K562 (cell line): Measurements from ENCODE around the gene TMEM181. TPM values are rescaled to one million over a fixed set of nuclear protein-coding genes. Genes with fewer than 3 reads are reported as not detected.

ENCODE experiments used
- ATAC-seq: fragments of 200-7000 bp; cut with Tn5 transposase; 3 replicates; pipeline ENCODE4 v1.9.1; 2020; ENCODE audit warnings: moderate library complexity
- BruUV-seq: library from RNA; stranded (reverse); fragments of 400-500 nt; replicated peaks from 2 replicates; lab custom pipeline; 2021; lab: Mats Ljungman, UMichigan
- CTCF ChIA-PET: fragments of 300-600 bp; formaldehyde crosslinking; extraction: SDS; loops from one replicate; lab custom pipeline; 2021; ENCODE audit warnings: low intra/inter-chr PET ratio; lab: Yijun Ruan, JAX
- POLR2A ChIA-PET: fragments of 300-600, 350-650 bp; sonication (Branson Sonifier 250); formaldehyde crosslinking; extraction: SDS; loops from one replicate; lab custom pipeline; 2021; ENCODE audit warnings: antibody characterized with exemption, inconsistent platforms; lab: Yijun Ruan, JAX
- DNase-seq, 4 experiments: peaks; one replicate each; pipeline versions ENCODE4 v3.0.0 to v3.0.0-alpha.2; 2011 to 2018; ENCODE audit warnings: low spot score in 3 of 4, mixed read lengths in 3 of 4; ENCODE audit errors: extremely low read depth in 1 of 4
- FAIRE-seq: peaks from 2 replicates; lab custom pipeline; 2011; peaks lifted over from hg19 to GRCh38; lab: Jason Lieb, UNC
- H2AFZ ChIP-seq: 2 replicates; pipeline ENCODE4 v1.6.0; 2011; ENCODE audit warnings: low read depth, low read length, control low read depth, inconsistent platforms
- H3K27ac ChIP-seq: fragments of 200-600 bp; 3 replicates; pipeline ENCODE4 v1.8.0; 2011; ENCODE audit warnings: low read depth, mild to moderate bottlenecking, control low read depth, inconsistent platforms, low read length, moderate library complexity, mixed read lengths; ENCODE audit errors: extremely low read depth
- H3K27me3 ChIP-seq, 2 experiments: fragments of 300-600 bp in 1 of 2; 2 replicates in 1 of 2; 3 replicates in 1 of 2; pipeline versions ENCODE4 v1.6.0 to v1.8.0; 2011; ENCODE audit warnings: inconsistent platforms in 2 of 2, low read length in 2 of 2, mild to moderate bottlenecking in 1 of 2, mixed read lengths in 1 of 2, moderate library complexity in 1 of 2; ENCODE audit not compliant: control insufficient read depth in 2 of 2, insufficient read depth in 2 of 2
- H3K36me3 ChIP-seq: fragments of 300-600 bp; 3 replicates; pipeline ENCODE4 v1.8.0; 2011; ENCODE audit warnings: mild to moderate bottlenecking, low read length, inconsistent platforms; ENCODE audit not compliant: control insufficient read depth, insufficient read depth
- H3K4me1 ChIP-seq, 2 experiments: fragments of 200-600 bp in 1 of 2; replicated peaks in 1 of 2; 2 replicates in 1 of 2; 3 replicates in 1 of 2; pipeline versions ENCODE4 v1.5.1 to v1.8.0; 2011; ENCODE audit warnings: inconsistent platforms in 2 of 2, low read length in 2 of 2, mild to moderate bottlenecking in 1 of 2, mixed read lengths in 1 of 2, moderate library complexity in 1 of 2; ENCODE audit not compliant: control insufficient read depth in 2 of 2, insufficient read depth in 2 of 2
- H3K4me2 ChIP-seq: 2 replicates; pipeline ENCODE4 v1.6.1; 2011; ENCODE audit warnings: low read length, control low read depth, inconsistent platforms, mixed read lengths; ENCODE audit not compliant: insufficient read depth
- H3K4me3 ChIP-seq: fragments of 200-600 bp; sonication (generic), shearing (Covaris generic); 2 replicates; pipeline ENCODE4 v1.5.1; 2016; ENCODE audit warnings: control low read depth, inconsistent platforms
- H3K79me2 ChIP-seq: fragments of 200-600 bp; 3 replicates; pipeline ENCODE4 v1.8.0; 2011; ENCODE audit warnings: low read length, inconsistent platforms; ENCODE audit not compliant: control insufficient read depth, insufficient read depth
- H3K9ac ChIP-seq, 2 experiments: 2 replicates each; pipeline versions ENCODE4 v1.6.0 to v1.6.1; 2011; ENCODE audit warnings: low read depth in 2 of 2, low read length in 2 of 2, control low read depth in 1 of 2, inconsistent platforms in 1 of 2, mild to moderate bottlenecking in 1 of 2, mixed read lengths in 1 of 2; ENCODE audit not compliant: insufficient read depth in 1 of 2
- H3K9me1 ChIP-seq: one replicate; pipeline ENCODE4 v1.6.0; 2011; ENCODE audit warnings: inconsistent platforms, mild to moderate bottlenecking, low read length, moderate library complexity; ENCODE audit not compliant: control insufficient read depth, insufficient read depth
- H3K9me3 ChIP-seq: replicated peaks from 2 replicates; pipeline ENCODE4 v1.5.1; 2011; ENCODE audit warnings: low read depth, low read length, inconsistent platforms; ENCODE audit not compliant: control insufficient read depth, insufficient read depth
- H4K20me1 ChIP-seq: replicated peaks from 2 replicates; pipeline ENCODE4 v1.6.1; 2011; ENCODE audit warnings: low read length, inconsistent platforms, mixed read lengths; ENCODE audit not compliant: control insufficient read depth, insufficient read depth
- MBD2 ChIP-seq: sonication (generic); IDR thresholded peaks from 2 replicates; pipeline ENCODE4 v1.6.1; 2016; ENCODE audit warnings: low read depth, borderline replicate concordance
- NCOA6 ChIP-seq: fragments of 450-650 bp; IDR thresholded peaks from 2 replicates; pipeline ENCODE4 v1.6.1; 2017; ENCODE audit warnings: mild to moderate bottlenecking
- NR2F6 ChIP-seq: fragments of 450-650 bp; formaldehyde crosslinking; IDR thresholded peaks from 2 replicates; pipeline ENCODE4 v1.4.0; 2020; ENCODE audit warnings: mild to moderate bottlenecking
- SNIP1 ChIP-seq: fragments of 450-650 bp; IDR thresholded peaks from 2 replicates; pipeline ENCODE4 v1.7.1; 2017; ENCODE audit warnings: low read depth, mild to moderate bottlenecking
- XRCC4 ChIP-seq: IDR thresholded peaks from one replicate; pipeline ENCODE4 v1.6.1; 2011; ENCODE audit not compliant: insufficient read depth, insufficient read length; ENCODE audit errors: extremely low read depth
- ZBTB33 ChIP-seq: sonication (generic); formaldehyde crosslinking; IDR thresholded peaks from 2 replicates; pipeline ENCODE4 v1.8.1; 2023; ENCODE audit warnings: mild to moderate bottlenecking, missing genetic modification reagents
- ZNF184 ChIP-seq: sonication (generic); formaldehyde crosslinking; IDR thresholded peaks from 2 replicates; pipeline ENCODE4 v1.5.0; 2020; ENCODE audit warnings: missing genetic modification reagents
- WGBS: fragments of 100-300 bp; shearing (Covaris generic); methylation state at CpG from one replicate; pipeline ENCODE4 v1.1.6; 2016; ENCODE audit warnings: low coverage, mixed read lengths; ENCODE audit not compliant: insufficient coverage; ENCODE audit errors: missing lambda C conversion rate; 5-methylcytosine and 5-hydroxymethylcytosine counted together
- in situ Hi-C: fragments of 300-500 bp; cut with MboI; formaldehyde crosslinking; loops from 4 replicates; pipeline ENCODE4 v1.15.0; 2018; ENCODE audit warnings: inconsistent platforms, mixed read lengths
- intact Hi-C: fragments of 100-400 bp; cut with micrococcal nuclease; formaldehyde crosslinking; loops from 2 replicates; pipeline ENCODE4 v1.14.2; 2022
- polyA plus RNA-seq, 8 experiments: library from polyadenylated mRNA; depleted of rRNA in 4 of 8; stranded (reverse) in 5 of 8; unstranded in 3 of 8; fragments of >200 nt; fragmentation: Nextera tagmentation in 2 of 8; fragmentation: Illumina TruSeq in 1 of 8; extraction: Ambion mirVana in 2 of 8; extraction: Trizol in 1 of 8; gene quantifications; 2 replicates each; pipeline versions ENCODE4 v1.2.1 to v1.2.3, GENCODE V29; 2011 to 2014; ENCODE audit warnings: inconsistent platforms in 1 of 8, missing spikeins in 1 of 8
- total RNA-seq, 7 experiments: library from RNA; depleted of rRNA in 6 of 7; stranded (reverse); fragments of >200 nt in 6 of 7; fragmentation: Illumina TruSeq in 2 of 7; extraction: Trizol in 2 of 7; gene quantifications; 2 replicates each; pipeline versions ENCODE4 v1.2.1 to v1.2.3, GENCODE V29; 2011 to 2021; ENCODE audit warnings: low replicate concordance in 1 of 7

The TMEM181 gene
- total and polyA plus RNA-seq, 9 of the 15 experiments (the other 6 are each of a cell fraction or from before 2014, with no cell fraction given) = 5.6 to 27.2 (median 19.9) TPM

GRCh38 chr6:158517581-158517980, 42.3 kb upstream of the TMEM181 start:
- ATAC-seq = no peak; the same call in 2 of the 3 replicates

More at GRCh38 chr6:158517581-158517980, 42.3 kb upstream of the TMEM181 start:
- no peak overlapping the region for H3K4me2 ChIP-seq
- H3K4me3 ChIP-seq = no peak overlapping the region
- BruUV-seq = no TSS peak
- no peaks in the 10 kb centered on the region for H3K9me3 ChIP-seq
- no peak overlapping the region for H3K9ac ChIP-seq
- peaks cover 0 to 3% of the 10 kb centered on the region in 2 experiments; a peak in 2 of 5 replicates for H3K4me1 ChIP-seq
- no peak for FAIRE-seq
- POLR2A ChIA-PET = interaction anchor here (0.9 kb wide), 1 partner anchor 13 kb away, joined by 3 read pairs; no protein-coding TSS in a partner anchor
- H3K79me2 ChIP-seq = no peaks in the 10 kb centered on the region
- in situ Hi-C loops = no loop called here
- H2AFZ ChIP-seq = no peak overlapping the region
- H3K36me3 ChIP-seq = no peaks in the 10 kb centered on the region
- TF ChIP-seq XRCC4 (no peak), SNIP1 (no peak), NR2F6 (no peak), ZNF184 (CRISPR knock-in tag) (no peak), ZBTB33 (no peak), MBD2 (no peak), NCOA6 (no peak)
- no peaks in the 10 kb centered on the region for H3K9me1 ChIP-seq
- no peak overlapping the region for H3K27ac ChIP-seq
- WGBS = 9% methylated on average over 5 of the region's 5 CpGs
- peaks cover 45 to 70% of the 10 kb centered on the region in 2 experiments for H3K27me3 ChIP-seq
- H4K20me1 ChIP-seq = no peaks in the 10 kb centered on the region
- intact Hi-C loops = loop anchor here (5.0 kb wide), 1 partner anchor 175 kb away; no protein-coding TSS in a partner anchor
- CTCF ChIA-PET = interaction anchor here (0.7 to 1.2 kb wide), 3 partner anchors 49 to 304 kb away, joined by 3 to 5 read pairs (median 4); no protein-coding TSS in a partner anchor
- DNase-seq = no peak
